Stomach (tissue), 4 donors: ENCODE results near the gene RPE.

Source experiments
- EP300 ChIP-seq: sonication (generic); formaldehyde crosslinking; IDR thresholded peaks from one replicate; pipeline ENCODE4 v1.6.1; 2017; ENCODE audit warnings: antibody characterized with exemption
- TF ChIP-seq, protein P1 (sequence below), 7 experiments: fragments of 450-650 bp in 4 of 7; fragments of 200-600 bp in 3 of 7; sonication (generic) in 3 of 7; IDR thresholded peaks; one replicate each; pipeline ENCODE4 v1.5.1; 2016 to 2019; ENCODE audit warnings: antibody characterized with exemption in 7 of 7, control low read depth in 2 of 7, mild to moderate bottlenecking in 1 of 7

DNA sequence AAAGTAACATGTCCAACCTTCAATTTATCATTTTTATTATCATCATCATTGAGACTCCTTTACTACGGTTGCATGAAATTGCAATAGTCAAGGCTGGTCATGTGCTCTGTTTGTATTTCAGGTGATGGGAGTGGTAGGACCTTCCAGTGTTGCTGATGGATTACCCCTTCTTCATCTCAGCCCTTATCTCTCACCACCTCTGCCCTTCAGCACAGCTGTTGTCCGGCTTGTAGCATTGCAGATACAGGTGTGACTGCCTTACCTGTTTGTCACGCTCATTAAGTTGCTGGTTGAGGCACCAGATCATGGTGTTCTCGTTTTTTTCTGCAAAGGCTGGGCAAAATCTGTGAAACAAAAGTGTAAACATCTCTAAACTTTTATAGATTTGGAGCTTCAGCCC lies 31.7 kb upstream of the RPE start:
- TF ChIP-seq, protein P1, sequence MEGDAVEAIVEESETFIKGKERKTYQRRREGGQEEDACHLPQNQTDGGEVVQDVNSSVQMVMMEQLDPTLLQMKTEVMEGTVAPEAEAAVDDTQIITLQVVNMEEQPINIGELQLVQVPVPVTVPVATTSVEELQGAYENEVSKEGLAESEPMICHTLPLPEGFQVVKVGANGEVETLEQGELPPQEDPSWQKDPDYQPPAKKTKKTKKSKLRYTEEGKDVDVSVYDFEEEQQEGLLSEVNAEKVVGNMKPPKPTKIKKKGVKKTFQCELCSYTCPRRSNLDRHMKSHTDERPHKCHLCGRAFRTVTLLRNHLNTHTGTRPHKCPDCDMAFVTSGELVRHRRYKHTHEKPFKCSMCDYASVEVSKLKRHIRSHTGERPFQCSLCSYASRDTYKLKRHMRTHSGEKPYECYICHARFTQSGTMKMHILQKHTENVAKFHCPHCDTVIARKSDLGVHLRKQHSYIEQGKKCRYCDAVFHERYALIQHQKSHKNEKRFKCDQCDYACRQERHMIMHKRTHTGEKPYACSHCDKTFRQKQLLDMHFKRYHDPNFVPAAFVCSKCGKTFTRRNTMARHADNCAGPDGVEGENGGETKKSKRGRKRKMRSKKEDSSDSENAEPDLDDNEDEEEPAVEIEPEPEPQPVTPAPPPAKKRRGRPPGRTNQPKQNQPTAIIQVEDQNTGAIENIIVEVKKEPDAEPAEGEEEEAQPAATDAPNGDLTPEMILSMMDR (IDR thresholded peaks at IDR 0.05), result no peak
- TF ChIP-seq EP300, result no peak
